Lower leg skin (tissue), 4 donors: Measurements from ENCODE around the gene EIF3L. TPM values are rescaled to one million over a fixed set of nuclear protein-coding genes. Genes with fewer than 3 reads are reported as not detected.

Source experiments
- DNase-seq, 2 donors: peaks; one replicate each; pipeline ENCODE4 v3.0.0-alpha.2; 2019; ENCODE audit warnings: low spot score in 2 of 2
- H3K4me3 ChIP-seq: fragments of 200-600 bp; sonication (generic); 2 replicates; pipeline ENCODE4 v1.5.1; 2017; ENCODE audit warnings: mild to moderate bottlenecking, low read depth; ENCODE audit not compliant: poor library complexity, severe bottlenecking
- CTCF ChIP-seq, 3 donors: fragments of 450-650 bp; IDR thresholded peaks; one replicate each; pipeline ENCODE4 v1.5.1; 2016; ENCODE audit warnings: antibody characterized with exemption in 3 of 3, mild to moderate bottlenecking in 3 of 3, moderate library complexity in 2 of 3
- POLR2A ChIP-seq, 2 donors: fragments of 450-650 bp; IDR thresholded peaks; one replicate each; pipeline ENCODE4 v1.6.1; 2016 to 2017; ENCODE audit warnings: antibody characterized with exemption in 2 of 2, mild to moderate bottlenecking in 1 of 2, moderate library complexity in 1 of 2
- WGBS, 2 donors: methylation state at CpG; one replicate each; pipeline ENCODE4 v1.1.5; 2018; 5-methylcytosine and 5-hydroxymethylcytosine counted together
- intact Hi-C: fragments of 100-400 bp; cut with DNase I; formaldehyde crosslinking; loops from one replicate; pipeline ENCODE4 v1.15.0; 2023; ENCODE audit warnings: low total_unique reads
- microRNA counts, 2 donors: library from miRNA; unstranded; fragments of <30 nt; microRNA quantifications; one replicate each; lab custom pipeline; 2016
- microRNA-seq, 2 donors: library from miRNA; unstranded; fragments of <30 nt; microRNA quantifications; one replicate each; pipeline ENCODE4, GENCODE V29; 2016; ENCODE audit warnings: borderline replicate concordance in 2 of 2, borderline number of aligned reads in 1 of 2
- total RNA-seq, 4 donors: library from RNA; depleted of rRNA; stranded (reverse); fragments of >200 nt; gene quantifications; one replicate each; pipeline ENCODE4 v1.1.0, GENCODE V29; 2016

The EIF3L gene
- total RNA-seq, 4 donors from 2014 or later, result 392 to 558 (median 489) TPM

GRCh38 chr22:37932401-37932800 lies 83.2 kb downstream of the EIF3L start:
- no peak for TF ChIP-seq POLR2A (IDR thresholded peaks at IDR 0.05)
- TF ChIP-seq CTCF (IDR thresholded peaks at IDR 0.05), result no peak
- no peak for DNase-seq
- WGBS, 2 donors, result 74 to 78% methylated on average over 8 to 10 of the region's 10 CpGs
- intact Hi-C loops, result loop anchor here (10.0 kb wide), 2 partner anchors 58 to 118 kb away; no protein-coding TSS in a partner anchor
- no peak overlapping the region for H3K4me3 ChIP-seq

- TF ChIP-seq POLR2A (IDR thresholded peaks at IDR 0.05) (no peak), CTCF (IDR thresholded peaks at IDR 0.05) (no peak)
- 66 to 69% methylated on average over 18 to 21 of the region's 21 CpGs for WGBS, 2 donors
- DNase-seq, result no peak
- intact Hi-C loops, result loop anchor here (10.0 kb wide), 2 partner anchors 58 to 118 kb away; no protein-coding TSS in a partner anchor
- H3K4me3 ChIP-seq, result no peak overlapping the region
Measured at GRCh38 chr22:37932821-37933578, 83.8 kb downstream of the EIF3L start.

GRCh38 chr22:37933711-37934376 lies 84.6 kb downstream of the EIF3L start:
- DNase-seq, result peak; percentile 83 to 97
- intact Hi-C loops, result loop anchor here (10.0 kb wide), 2 partner anchors 59 to 119 kb away; no protein-coding TSS in a partner anchor
- H3K4me3 ChIP-seq, result no peak overlapping the region
- TF ChIP-seq POLR2A (IDR thresholded peaks at IDR 0.05) (no peak), CTCF (IDR thresholded peaks at IDR 0.05) (peak in 1 of 3 donors; percentile 92)
- 4 to 37% methylated on average over 2 to 12 of the region's 13 CpGs for WGBS, 2 donors

MicroRNA genes within 50 kb of the gene (microRNA counts, 767-probe panel; counts per million panel counts)
- microRNA hsa-miR-658 (lab: Ali Mortazavi, UCI) (0 to 358 counts per million in 2 donors), microRNA hsa-miR-659-3p (lab: Ali Mortazavi, UCI) (0 to 358 counts per million in 2 donors)

Small RNAs within 50 kb of the gene (microRNA-seq; reads per million reads assigned to microRNA genes)
- gene MIR659, result 0 to 0.68 reads per million in 2 donors

Other genes starting within 250 kb of the EIF3L start
- 10 to 100 TPM; 50.3 to 66.0 (median 53.6) TPM for gene GGA1, start 240.6 kb upstream of the EIF3L start, total RNA-seq
- 10 to 100 TPM; 29.1 to 83.3 (median 60.3) TPM for gene SH3BP1, start 209.8 kb upstream of the EIF3L start, total RNA-seq
- gene PDXP, start 190.7 kb upstream of the EIF3L start, total RNA-seq, result 1 to 10 TPM; 1.8 to 4.6 (median 3.2) TPM
- gene LGALS1, start 173.8 kb upstream of the EIF3L start, total RNA-seq, result 100 to 1,000 TPM; 110 to 347 (median 232) TPM
- gene NOL12, start 163.1 kb upstream of the EIF3L start, total RNA-seq, result 10 to 100 TPM; 24.3 to 72.3 (median 36.1) TPM
- gene TRIOBP, start 152.4 kb upstream of the EIF3L start, total RNA-seq, result 10 to 100 TPM; 45.3 to 86.4 (median 65.1) TPM
- 10 to 100 TPM; 12.5 to 20.4 (median 16.2) TPM for gene GCAT, start 41.5 kb upstream of the EIF3L start, total RNA-seq
- gene GALR3, start 26.0 kb upstream of the EIF3L start, total RNA-seq, result not detected
- gene ANKRD54, start 5.1 kb upstream of the EIF3L start, total RNA-seq, result 10 to 100 TPM; 36.2 to 61.6 (median 53.0) TPM
- 100 to 1,000 TPM; 124 to 150 (median 143) TPM for gene MICALL1, start 56.9 kb downstream of the EIF3L start, total RNA-seq
- gene C22orf23, start 104.2 kb downstream of the EIF3L start, total RNA-seq, result not detected
- gene POLR2F, start 104.3 kb downstream of the EIF3L start, total RNA-seq, result 10 to 100 TPM; 33.3 to 83.9 (median 57.6) TPM
- gene SOX10, start 135.1 kb downstream of the EIF3L start, total RNA-seq, result 10 to 100 TPM in 3 of 4 donors, 1 to 10 TPM in 1; 7.8 to 45.2 (median 29.7) TPM
- 10 to 100 TPM; 35.9 to 67.6 (median 51.4) TPM for gene PICK1, start 208.0 kb downstream of the EIF3L start, total RNA-seq
- gene SLC16A8, start 234.8 kb downstream of the EIF3L start, total RNA-seq, result under 1 TPM; 0.13 to 0.80 (median 0.33) TPM